H9 (cell line): ENCODE results near the gene GALNS. TPM values are rescaled to one million over a fixed set of nuclear protein-coding genes. Genes with fewer than 3 reads are reported as not detected.

Source experiments
- DNase-seq: peaks from one replicate; pipeline ENCODE4 v3.0.0-alpha.2; 2017
- H2AFZ ChIP-seq: one replicate; pipeline ENCODE4 v1.6.1; 2013; ENCODE audit warnings: mild to moderate bottlenecking, low read length, control low read depth, moderate library complexity
- H2AK5ac ChIP-seq: 2 replicates; pipeline ENCODE4 v1.6.1; 2013; ENCODE audit warnings: low read length, control low read depth, mixed read lengths; ENCODE audit not compliant: insufficient read length
- H2BK120ac ChIP-seq: one replicate; pipeline ENCODE4 v1.6.1; 2013; ENCODE audit warnings: low read depth, mild to moderate bottlenecking, low read length, control low read depth, inconsistent platforms; ENCODE audit not compliant: poor library complexity, severe bottlenecking
- H2BK12ac ChIP-seq: 2 replicates; pipeline ENCODE4 v1.6.1; 2013; ENCODE audit warnings: low read length, control low read depth, mixed read lengths, low read depth; ENCODE audit not compliant: insufficient read length
- H2BK15ac ChIP-seq: 2 replicates; pipeline ENCODE4 v1.6.1; 2013; ENCODE audit warnings: low read depth, low read length, control low read depth
- H2BK20ac ChIP-seq: one replicate; pipeline ENCODE4 v1.6.1; 2013; ENCODE audit warnings: low read depth, mild to moderate bottlenecking, low read length, control low read depth, inconsistent platforms; ENCODE audit not compliant: poor library complexity, severe bottlenecking
- H2BK5ac ChIP-seq: 2 replicates; pipeline ENCODE4 v1.6.1; 2013; ENCODE audit warnings: low read length, control low read depth, mixed read lengths; ENCODE audit not compliant: insufficient read length
- H3K14ac ChIP-seq: 2 replicates; pipeline ENCODE4 v1.6.1; 2013; ENCODE audit warnings: low read length, control low read depth; ENCODE audit not compliant: insufficient read depth
- H3K18ac ChIP-seq: 2 replicates; pipeline ENCODE4 v1.6.1; 2013; ENCODE audit warnings: low read depth, mild to moderate bottlenecking, mixed read lengths, low read length, control low read depth; ENCODE audit not compliant: insufficient read length
- H3K23ac ChIP-seq: 2 replicates; pipeline ENCODE4 v1.6.1; 2013; ENCODE audit warnings: low read length, control low read depth, mixed read lengths, low read depth; ENCODE audit not compliant: insufficient read length
- H3K23me2 ChIP-seq: 2 replicates; pipeline ENCODE4 v1.6.1; 2013; ENCODE audit warnings: low read depth, mild to moderate bottlenecking, mixed read lengths, low read length, control low read depth; ENCODE audit not compliant: insufficient read length, poor library complexity, severe bottlenecking
- H3K27ac ChIP-seq: 2 replicates; pipeline ENCODE4 v1.5.1; 2013; ENCODE audit warnings: low read length, control low read depth, mixed read lengths, low read depth; ENCODE audit not compliant: insufficient read length
- H3K27me3 ChIP-seq: 2 replicates; pipeline ENCODE4 v1.6.1; 2013; ENCODE audit warnings: low read length, control low read depth, inconsistent platforms; ENCODE audit not compliant: insufficient read depth
- H3K4ac ChIP-seq: 2 replicates; pipeline ENCODE4 v1.6.1; 2013; ENCODE audit warnings: low read depth, mild to moderate bottlenecking, control low read depth, inconsistent platforms, low read length, moderate library complexity
- H3K4me1 ChIP-seq: 2 replicates; pipeline ENCODE4 v1.6.1; 2013; ENCODE audit warnings: low read length, control low read depth, inconsistent platforms; ENCODE audit not compliant: insufficient read depth
- H3K4me2 ChIP-seq: 2 replicates; pipeline ENCODE4 v1.6.1; 2013; ENCODE audit warnings: low read length, control low read depth, mixed read lengths; ENCODE audit not compliant: insufficient read length, insufficient read depth
- H3K56ac ChIP-seq: 2 replicates; pipeline ENCODE4 v1.6.1; 2013; ENCODE audit warnings: low read depth, mild to moderate bottlenecking, mixed read lengths, low read length, control low read depth; ENCODE audit not compliant: insufficient read length
- H3K79me1 ChIP-seq: 2 replicates; pipeline ENCODE4 v1.6.1; 2013; ENCODE audit warnings: low read depth, mild to moderate bottlenecking, moderate library complexity, low read length, control low read depth, inconsistent platforms; ENCODE audit not compliant: insufficient read depth, poor library complexity, severe bottlenecking
- H3K79me2 ChIP-seq: 2 replicates; pipeline ENCODE4 v1.6.1; 2013; ENCODE audit warnings: low read length, control low read depth, inconsistent platforms; ENCODE audit not compliant: insufficient read depth
- H3K9ac ChIP-seq: 2 replicates; pipeline ENCODE4 v1.6.1; 2013; ENCODE audit warnings: low read length, control low read depth, mixed read lengths; ENCODE audit not compliant: insufficient read length; ENCODE audit errors: extremely low read depth
- H3K9me3 ChIP-seq: one replicate; pipeline ENCODE4 v1.6.1; 2013; ENCODE audit warnings: low read depth, low read length, inconsistent platforms; ENCODE audit not compliant: control insufficient read depth
- H3T11ph ChIP-seq: one replicate; pipeline ENCODE4 v1.6.1; 2013; ENCODE audit warnings: mild to moderate bottlenecking, low read length, control low read depth, inconsistent platforms
- H4K20me1 ChIP-seq: one replicate; pipeline ENCODE4 v1.6.1; 2013; ENCODE audit not compliant: control insufficient read depth, insufficient read length, insufficient read depth
- H4K5ac ChIP-seq: 2 replicates; pipeline ENCODE4 v1.6.1; 2013; ENCODE audit warnings: low read depth, mild to moderate bottlenecking, mixed read lengths, low read length, control low read depth; ENCODE audit not compliant: insufficient read length
- H4K8ac ChIP-seq: replicated peaks from 2 replicates; pipeline ENCODE4 v1.6.1; 2013; ENCODE audit warnings: low read length, control low read depth, mixed read lengths, low read depth; ENCODE audit not compliant: insufficient read length
- H4K91ac ChIP-seq: 2 replicates; pipeline ENCODE4 v1.6.1; 2013; ENCODE audit warnings: low read depth, mild to moderate bottlenecking, moderate library complexity, mixed read lengths, low read length, control low read depth; ENCODE audit not compliant: insufficient read length
- H3K27ac Mint-ChIP-seq, 3 experiments: 2 replicates in 2 of 3; 3 replicates in 1 of 3; pipeline ENCODE4 v1.8.0; 2020 to 2021; ENCODE audit warnings: mixed read lengths in 3 of 3, mild to moderate bottlenecking in 1 of 3, moderate library complexity in 1 of 3
- H3K27me3 Mint-ChIP-seq: 2 replicates; pipeline ENCODE4 v1.8.0; 2021; ENCODE audit warnings: low read depth, mild to moderate bottlenecking, moderate library complexity, mixed read lengths
- H3K36me3 Mint-ChIP-seq, 3 experiments: 2 replicates in 2 of 3; 3 replicates in 1 of 3; pipeline ENCODE4 v1.8.0; 2020 to 2021; ENCODE audit warnings: low read depth in 3 of 3, mixed read lengths in 3 of 3; ENCODE audit not compliant: insufficient read depth in 1 of 3
- H3K4me1 Mint-ChIP-seq, 2 experiments: 2 replicates each; pipeline ENCODE4 v1.8.0; 2020; ENCODE audit warnings: mixed read lengths in 2 of 2
- H3K4me3 Mint-ChIP-seq, 2 experiments: 2 replicates in 1 of 2; 3 replicates in 1 of 2; pipeline ENCODE4 v1.8.0; 2020 to 2021; ENCODE audit warnings: mild to moderate bottlenecking in 2 of 2, mixed read lengths in 2 of 2, moderate library complexity in 1 of 2
- H3K9me3 Mint-ChIP-seq, 2 experiments: 2 replicates in 1 of 2; 3 replicates in 1 of 2; pipeline ENCODE4 v1.8.0; 2020; ENCODE audit warnings: mild to moderate bottlenecking in 2 of 2, mixed read lengths in 2 of 2, moderate library complexity in 1 of 2
- WGBS: extraction: QIAGEN DNeasy Blood & Tissue Kit; methylation state at CpG from one replicate; pipeline ENCODE4 v1.1.7; 2013; ENCODE audit warnings: missing lambda C conversion rate, low lambda C conversion rate, mixed read lengths; ENCODE audit not compliant: insufficient read length; ENCODE audit errors: extremely low coverage; 5-methylcytosine and 5-hydroxymethylcytosine counted together
- total RNA-seq: library from RNA; stranded (reverse); gene quantifications from 2 replicates; pipeline ENCODE4 v1.2.1, GENCODE V29; 2021
- TF ChIP-seq, protein P1 (sequence below): fragments of 200-600 bp; sonication (generic); conservative IDR thresholded peaks from 3 replicates; pipeline ENCODE4 v1.8.0; 2021; ENCODE audit warnings: antibody characterized with exemption, mild to moderate bottlenecking

The GALNS gene
- total RNA-seq, 1 experiment from 2014 or later: 20.3 TPM

DNA sequence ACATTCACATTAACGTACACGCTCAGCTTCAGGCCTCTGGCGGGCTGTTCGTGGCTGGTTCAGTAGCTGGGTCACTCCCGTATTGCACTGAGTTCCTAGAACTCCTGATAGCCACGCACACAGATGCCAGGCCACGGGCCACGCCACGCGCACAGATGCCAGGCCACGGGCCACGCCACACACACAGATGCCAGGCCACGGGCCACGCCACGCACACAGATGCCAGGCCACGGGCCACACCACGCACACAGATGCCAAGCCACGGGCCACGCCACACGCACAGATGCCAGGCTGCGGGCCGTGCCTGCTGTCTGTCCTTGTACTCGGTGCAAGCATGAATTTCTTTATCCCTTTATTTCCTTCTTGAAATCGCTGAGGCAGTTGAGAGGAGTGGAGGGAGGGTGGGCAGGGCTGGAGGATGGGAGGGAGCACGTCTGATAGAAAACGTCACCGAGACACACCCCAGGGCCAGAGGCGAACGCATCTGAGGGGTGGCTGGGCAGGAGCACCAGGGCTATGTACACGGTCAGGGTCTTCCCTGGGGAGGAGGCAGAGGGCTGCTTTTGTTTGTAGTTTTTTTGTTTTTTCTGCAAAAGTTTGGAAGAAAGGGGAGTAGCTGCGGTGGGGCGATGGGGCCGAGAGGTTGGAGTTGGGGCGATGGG lies 18.3 kb upstream of the GALNS start:
- Histone ChIP-seq H3K27me3 (no peaks in the 10 kb centered on the region), H3K14ac (no peak overlapping the region), H2AK5ac (no peak overlapping the region), H4K5ac (no peak overlapping the region), H3K79me1 (no peaks in the 10 kb centered on the region), H2AFZ (no peak overlapping the region), H3K4ac (no peak overlapping the region), H4K8ac (no peak overlapping the region), H2BK120ac (no peak overlapping the region), H3K4me1 (no peaks in the 10 kb centered on the region), H3T11ph (no peak overlapping the region), H3K9ac (no peak overlapping the region), H3K4me2 (no peak overlapping the region), H3K18ac (no peak overlapping the region), H3K56ac (no peak overlapping the region), H2BK20ac (no peak overlapping the region), H3K23me2 (no peaks in the 10 kb centered on the region), H2BK15ac (no peak overlapping the region), H3K79me2 (no peaks in the 10 kb centered on the region), H4K20me1 (no peaks in the 10 kb centered on the region), H3K9me3 (no peaks in the 10 kb centered on the region), H4K91ac (no peak overlapping the region), H3K23ac (no peak overlapping the region), H3K27ac (no peak overlapping the region), H2BK12ac (no peak overlapping the region), H2BK5ac (no peak overlapping the region)
- no CpG with 5 or more reads among the region's 34 CpGs for WGBS
- no peak overlapping the region for H3K4me3 Mint-ChIP-seq
- TF ChIP-seq, protein P1, sequence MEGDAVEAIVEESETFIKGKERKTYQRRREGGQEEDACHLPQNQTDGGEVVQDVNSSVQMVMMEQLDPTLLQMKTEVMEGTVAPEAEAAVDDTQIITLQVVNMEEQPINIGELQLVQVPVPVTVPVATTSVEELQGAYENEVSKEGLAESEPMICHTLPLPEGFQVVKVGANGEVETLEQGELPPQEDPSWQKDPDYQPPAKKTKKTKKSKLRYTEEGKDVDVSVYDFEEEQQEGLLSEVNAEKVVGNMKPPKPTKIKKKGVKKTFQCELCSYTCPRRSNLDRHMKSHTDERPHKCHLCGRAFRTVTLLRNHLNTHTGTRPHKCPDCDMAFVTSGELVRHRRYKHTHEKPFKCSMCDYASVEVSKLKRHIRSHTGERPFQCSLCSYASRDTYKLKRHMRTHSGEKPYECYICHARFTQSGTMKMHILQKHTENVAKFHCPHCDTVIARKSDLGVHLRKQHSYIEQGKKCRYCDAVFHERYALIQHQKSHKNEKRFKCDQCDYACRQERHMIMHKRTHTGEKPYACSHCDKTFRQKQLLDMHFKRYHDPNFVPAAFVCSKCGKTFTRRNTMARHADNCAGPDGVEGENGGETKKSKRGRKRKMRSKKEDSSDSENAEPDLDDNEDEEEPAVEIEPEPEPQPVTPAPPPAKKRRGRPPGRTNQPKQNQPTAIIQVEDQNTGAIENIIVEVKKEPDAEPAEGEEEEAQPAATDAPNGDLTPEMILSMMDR: no peak
- no peaks in the 10 kb centered on the region for H3K36me3 Mint-ChIP-seq
- H3K27ac Mint-ChIP-seq: peak overlapping the region in 1 of 3 experiments; percentile 46; a peak in 1 of 7 replicates
- DNase-seq: no peak
- H3K27me3 Mint-ChIP-seq: 0 out of 2 replicates have a peak, but pooled peaks cover 2% of the 10 kb centered on the region
- no peaks in the 10 kb centered on the region for H3K9me3 Mint-ChIP-seq
- H3K4me1 Mint-ChIP-seq: 0 out of 4 replicates have a peak, but pooled peaks cover 0 to 3% of the 10 kb centered on the region in 2 experiments
